Fibroblast of lung (primary cell): ENCODE data around the gene SELENON. TPM values are rescaled to one million over a fixed set of nuclear protein-coding genes. Genes with fewer than 3 reads are reported as not detected.

Experiments used
- DNase-seq, 2 donors: peaks; one replicate each; pipeline versions ENCODE4 v3.0.0 to v3.0.0-alpha.2; 2010; ENCODE audit warnings: low read depth in 2 of 2
- H2AFZ ChIP-seq: 2 replicates; pipeline ENCODE4 v1.5.1; 2012; ENCODE audit warnings: low read length, control low read depth, inconsistent platforms
- H3K27ac ChIP-seq: 2 replicates; pipeline ENCODE4 v1.5.1; 2011; ENCODE audit warnings: low read length, control low read depth; ENCODE audit not compliant: insufficient read depth
- H3K27me3 ChIP-seq: 2 replicates; pipeline ENCODE4 v1.5.1; 2011; ENCODE audit warnings: mild to moderate bottlenecking, low read length; ENCODE audit not compliant: control insufficient read depth, insufficient read depth
- H3K36me3 ChIP-seq: 2 replicates; pipeline ENCODE4 v1.5.1; 2011; ENCODE audit warnings: low read length; ENCODE audit not compliant: control insufficient read depth, insufficient read depth
- H3K4me1 ChIP-seq: 2 replicates; pipeline ENCODE4 v1.5.1; 2011; ENCODE audit warnings: low read length; ENCODE audit not compliant: control insufficient read depth, insufficient read depth; ENCODE audit errors: extremely low read depth
- H3K4me2 ChIP-seq: 2 replicates; pipeline ENCODE4 v1.5.1; 2011; ENCODE audit warnings: low read length, control low read depth; ENCODE audit not compliant: insufficient read depth; ENCODE audit errors: extremely low read depth
- H3K4me3 ChIP-seq, 4 experiments: fragments of 200-600 bp in 1 of 4; sonication (generic) in 1 of 4; replicated peaks in 1 of 4; 2 replicates each; pipeline ENCODE4 v1.5.1; 2011 to 2016; ENCODE audit warnings: low read length in 4 of 4, low read depth in 3 of 4, mild to moderate bottlenecking in 3 of 4, control low read depth in 2 of 4, inconsistent platforms in 1 of 4, mixed read lengths in 1 of 4; ENCODE audit not compliant: insufficient read depth in 1 of 4; ENCODE audit errors: control extremely low read depth in 1 of 4
- H3K79me2 ChIP-seq: 2 replicates; pipeline ENCODE4 v1.5.1; 2012; ENCODE audit warnings: mild to moderate bottlenecking, low read length, inconsistent platforms; ENCODE audit not compliant: control insufficient read depth, insufficient read depth
- H3K9ac ChIP-seq: 2 replicates; pipeline ENCODE4 v1.5.1; 2011; ENCODE audit warnings: mild to moderate bottlenecking, low read length, control low read depth; ENCODE audit not compliant: insufficient read depth
- H3K9me3 ChIP-seq: 2 replicates; pipeline ENCODE4 v1.5.1; 2012; ENCODE audit warnings: low read depth, low read length; ENCODE audit not compliant: control insufficient read depth, insufficient read depth
- H4K20me1 ChIP-seq: 2 replicates; pipeline ENCODE4 v1.5.1; 2011; ENCODE audit warnings: low read length; ENCODE audit not compliant: control insufficient read depth, insufficient read depth; ENCODE audit errors: extremely low read depth
- CTCF ChIP-seq, 2 donors: IDR thresholded peaks in 1 of 2; conservative IDR thresholded peaks in 1 of 2; 1 replicate in 1 of 2; 2 replicates in 1 of 2; pipeline ENCODE4 v1.5.1; 2011 to 2012; ENCODE audit warnings: low read length in 2 of 2, control low read depth in 1 of 2, inconsistent platforms in 1 of 2, low read depth in 1 of 2, mild to moderate bottlenecking in 1 of 2
- EZH2 ChIP-seq: IDR thresholded peaks from 2 replicates; pipeline ENCODE4 v1.5.1; 2012; ENCODE audit warnings: low read length, control low read depth, mild to moderate bottlenecking; ENCODE audit errors: missing control alignments
- polyA plus RNA-seq, 2 donors: library from polyadenylated mRNA; depleted of rRNA in 1 of 2; stranded (reverse) in 1 of 2; unstranded in 1 of 2; fragments of >200 nt; gene quantifications; 2 replicates each; pipeline ENCODE4 v1.2.1, GENCODE V29; 2011 to 2012; ENCODE audit warnings: missing spikeins in 1 of 2
- total RNA-seq: library from RNA; depleted of rRNA; stranded (reverse); fragments of >200 nt; gene quantifications from 2 replicates; pipeline ENCODE4 v1.2.1, GENCODE V29; 2014

The SELENON gene
- total and polyA plus RNA-seq, 2 donors (not counting 1 experiment from before 2014, with no cell fraction given): 19.3 to 67.6 TPM

GRCh38 chr1:25798666-25799351 is 1.2 kb upstream of the SELENON start:
- Histone ChIP-seq H3K9me3 (no peaks in the 10 kb centered on the region), H3K4me2 (no peak overlapping the region), H3K36me3 (no peaks in the 10 kb centered on the region), H3K27ac (no peak overlapping the region), H4K20me1 (no peaks in the 10 kb centered on the region), H2AFZ (no peak overlapping the region), H3K4me1 (peaks cover 7% of the 10 kb centered on the region), H3K79me2 (peaks cover 4% of the 10 kb centered on the region), H3K4me3 (no peak overlapping the region), H3K9ac (no peak overlapping the region), H3K27me3 (no peaks in the 10 kb centered on the region)
- DNase-seq: no peak
- TF ChIP-seq CTCF (conservative IDR thresholded peaks at IDR 0.05 in 1 of 2, IDR thresholded peaks at IDR 0.05 in 1 of 2; ENCODE audit: low read depth in 1 of 2, low read length in 2 of 2) (no peak), EZH2 (no peak)

DNA sequence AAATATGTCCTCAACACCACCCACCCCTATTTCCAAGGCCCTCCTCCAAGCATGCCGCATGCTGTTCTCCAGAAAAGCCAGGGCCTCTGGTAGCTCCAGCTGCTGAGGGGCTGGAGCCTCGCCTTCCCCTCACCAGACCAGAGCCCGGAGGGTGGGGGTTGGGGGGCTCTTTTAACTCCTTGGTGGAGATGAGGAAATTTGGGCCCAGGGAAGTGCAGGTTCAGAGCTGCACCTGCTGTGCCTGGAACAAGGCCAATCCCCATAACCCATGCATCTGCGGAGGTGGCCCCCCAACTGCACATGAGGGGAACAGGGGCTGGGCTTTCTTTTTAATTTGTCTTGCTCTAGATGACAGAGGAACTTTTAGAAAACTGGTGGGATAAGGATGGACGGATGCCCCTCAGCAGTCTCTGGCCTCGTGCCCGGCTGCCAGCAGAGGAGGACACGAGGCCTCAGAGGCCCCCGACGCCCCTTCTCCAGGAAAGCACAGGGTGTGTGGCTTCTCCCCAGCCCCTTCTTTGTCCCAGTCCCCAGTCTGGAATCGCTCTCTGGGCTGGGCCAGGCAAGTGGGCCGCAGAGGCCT is 550 bp upstream of the SELENON start:
- TF ChIP-seq EZH2 (no peak), CTCF (conservative IDR thresholded peaks at IDR 0.05 in 1 of 2, IDR thresholded peaks at IDR 0.05 in 1 of 2; ENCODE audit: low read depth in 1 of 2, low read length in 2 of 2) (no peak)
- Histone ChIP-seq H3K9me3 (no peaks in the 10 kb centered on the region), H3K4me2 (peak overlapping the region; percentile 54), H3K27me3 (no peaks in the 10 kb centered on the region), H3K9ac (peak overlapping the region; percentile 55), H3K36me3 (no peaks in the 10 kb centered on the region), H3K27ac (peak overlapping the region; percentile 41), H3K4me1 (peaks cover 9% of the 10 kb centered on the region), H4K20me1 (no peaks in the 10 kb centered on the region), H3K4me3 (peak overlapping the region; percentile 29 to 56 (median 34)), H3K79me2 (peaks cover 4% of the 10 kb centered on the region), H2AFZ (peak overlapping the region; percentile 60)
- no peak for DNase-seq

DNA sequence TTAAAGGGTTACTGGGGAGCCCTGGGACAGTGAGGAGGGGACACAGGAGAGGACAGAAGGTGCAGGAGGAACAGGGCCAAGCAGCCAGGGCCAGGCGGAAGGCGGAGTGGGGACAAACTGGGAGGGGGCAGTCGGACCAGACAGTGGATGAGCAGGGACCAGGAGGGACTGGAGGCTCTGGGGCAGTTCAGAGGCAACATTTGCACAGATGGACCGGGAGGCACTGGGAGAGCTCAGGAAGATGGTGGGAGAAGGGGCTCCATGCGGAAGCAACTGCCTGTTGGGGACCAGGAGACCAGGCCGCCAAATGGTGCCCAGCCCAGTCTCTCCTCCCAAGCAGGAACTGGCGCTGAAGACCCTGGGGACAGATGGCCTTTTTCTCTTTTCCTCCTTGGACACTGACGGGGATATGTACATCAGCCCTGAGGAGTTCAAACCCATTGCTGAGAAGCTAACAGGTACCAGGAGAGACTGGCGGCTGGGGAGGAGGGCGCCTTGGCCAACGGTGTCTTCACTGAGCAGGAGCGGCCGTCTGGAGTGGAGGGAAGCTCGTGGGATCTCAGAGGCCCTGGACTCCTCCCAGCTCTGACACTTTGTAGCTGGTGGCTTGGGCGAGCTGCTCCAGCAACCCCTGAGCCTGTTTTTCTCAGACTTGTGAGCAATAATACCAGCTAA is 847 bp downstream of the SELENON start:
- H3K27ac ChIP-seq: peak overlapping the region; percentile 52
- no peak for DNase-seq

More for the DNA sequence above, 847 bp downstream of the SELENON start:
- Histone ChIP-seq H3K27me3 (no peaks in the 10 kb centered on the region), H3K9ac (peak overlapping the region; percentile 69), H3K4me3 (peak overlapping the region; percentile 61 to 73 (median 70)), H3K79me2 (peaks cover 4% of the 10 kb centered on the region), H3K9me3 (no peaks in the 10 kb centered on the region), H2AFZ (peak overlapping the region; percentile 61), H4K20me1 (no peaks in the 10 kb centered on the region), H3K4me2 (peak overlapping the region; percentile 98), H3K4me1 (peaks cover 15% of the 10 kb centered on the region), H3K36me3 (no peaks in the 10 kb centered on the region)
- TF ChIP-seq CTCF (conservative IDR thresholded peaks at IDR 0.05 in 1 of 2, IDR thresholded peaks at IDR 0.05 in 1 of 2; ENCODE audit: low read depth in 1 of 2, low read length in 2 of 2) (no peak), EZH2 (no peak)
